Kidney (tissue), 14 donors: ENCODE data around the gene SMARCAL1. TPM values are rescaled to one million over a fixed set of nuclear protein-coding genes. Genes with fewer than 3 reads are reported as not detected.

Source experiments
- DNase-seq, 5 donors: peaks; one replicate each; pipeline ENCODE4 v3.0.0-alpha.2; 2013 to 2020
- FAIRE-seq: peaks from 2 replicates; lab custom pipeline; 2012; peaks lifted over from hg19 to GRCh38; lab: Jason Lieb, UNC
- H3K27ac ChIP-seq, 2 donors: one replicate each; pipeline ENCODE4 v1.7.0; 2013; ENCODE audit warnings: low read depth in 2 of 2, low read length in 2 of 2, inconsistent platforms in 1 of 2
- H3K27me3 ChIP-seq: one replicate; pipeline ENCODE4 v1.7.1; 2013; ENCODE audit warnings: low read length, inconsistent platforms; ENCODE audit not compliant: control insufficient read depth, insufficient read depth
- H3K36me3 ChIP-seq, 3 donors: one replicate each; pipeline versions ENCODE4 v1.7.0 to v1.7.1; 2013; ENCODE audit warnings: low read length in 3 of 3, control low read depth in 1 of 3, inconsistent platforms in 1 of 3; ENCODE audit not compliant: insufficient read depth in 3 of 3, control insufficient read depth in 2 of 3
- H3K4me1 ChIP-seq, 3 donors: one replicate each; pipeline versions ENCODE4 v1.7.0 to v1.7.1; 2013; ENCODE audit warnings: low read length in 3 of 3, inconsistent platforms in 1 of 3, low read depth in 1 of 3; ENCODE audit not compliant: control insufficient read depth in 2 of 3, insufficient read depth in 2 of 3
- H3K4me3 ChIP-seq, 3 donors: one replicate each; pipeline versions ENCODE4 v1.7.0 to v1.8.1; 2013; ENCODE audit warnings: low read length in 3 of 3, control low read depth in 1 of 3, inconsistent platforms in 1 of 3
- H3K9ac ChIP-seq, 3 donors: one replicate each; pipeline versions ENCODE4 v1.7.0 to v1.7.1; 2013; ENCODE audit warnings: low read length in 3 of 3, control low read depth in 1 of 3, inconsistent platforms in 1 of 3
- H3K9me3 ChIP-seq, 3 donors: one replicate each; pipeline versions ENCODE4 v1.7.0 to v1.7.1; 2013; ENCODE audit warnings: low read length in 3 of 3, control low read depth in 1 of 3, inconsistent platforms in 1 of 3; ENCODE audit not compliant: control insufficient read depth in 2 of 3, insufficient read depth in 1 of 3
- CTCF ChIP-seq: IDR thresholded peaks from 3 replicates; pipeline ENCODE4 v1.5.1; 2012; ENCODE audit warnings: mild to moderate bottlenecking, moderate library complexity, borderline replicate concordance; ENCODE audit not compliant: insufficient read depth; ENCODE audit errors: extremely low read depth
- intact Hi-C: fragments of 100-400 bp; cut with DNase I; formaldehyde crosslinking; loops from one replicate; pipeline ENCODE4 v1.11.1; 2022
- polyA plus RNA-seq: library from polyadenylated mRNA; stranded (reverse); fragments of 350-450 nt; fragmentation: Illumina TruSeq; extraction: RNeasy Lipid Tissue Mini Kit (QIAGEN cat#74804); gene quantifications from one replicate; pipeline ENCODE4 v1.2.3, GENCODE V29; 2014; ENCODE audit warnings: low read depth, low replicate concordance; ENCODE audit not compliant: insufficient read depth
- total RNA-seq: library from RNA; stranded (reverse); fragmentation: NEBNext Ultra II Directional; extraction: Animal tissue kit (Norgen Biotek cat#: 25700); gene quantifications from one replicate; pipeline ENCODE4 v1.2.1, GENCODE V29; 2021
- donor health status: control.
- donor health status: control.
- donor health status: control.
- donor health status: control.
- donor health status: control.
- donor health status: DM: yes; HTN: yes; CAD: no.
- donor health status: Normal renal cell carcinoma (clear cell type).

The SMARCAL1 gene
- total and polyA plus RNA-seq, 2 donors from 2014 or later = 9.7 to 17.3 TPM

GRCh38 chr2:216491793-216492596 is 79.7 kb downstream of the SMARCAL1 start:
- no peak overlapping the region for H3K9ac ChIP-seq
- TF ChIP-seq CTCF = no peak
- no peak overlapping the region for H3K27ac ChIP-seq
- no peak overlapping the region for H3K4me3 ChIP-seq
- no peaks in the 10 kb centered on the region for H3K9me3 ChIP-seq
- DNase-seq (peak in 3 of 5 donors; percentile 33 to 81 (median 61)), FAIRE-seq (no peak)
- H3K36me3 ChIP-seq = no peaks in the 10 kb centered on the region
- peaks cover 0 to 6% (median 3%) of the 10 kb centered on the region in 3 donors for H3K4me1 ChIP-seq
- intact Hi-C loops = no loop called here
- H3K27me3 ChIP-seq = no peaks in the 10 kb centered on the region

DNA sequence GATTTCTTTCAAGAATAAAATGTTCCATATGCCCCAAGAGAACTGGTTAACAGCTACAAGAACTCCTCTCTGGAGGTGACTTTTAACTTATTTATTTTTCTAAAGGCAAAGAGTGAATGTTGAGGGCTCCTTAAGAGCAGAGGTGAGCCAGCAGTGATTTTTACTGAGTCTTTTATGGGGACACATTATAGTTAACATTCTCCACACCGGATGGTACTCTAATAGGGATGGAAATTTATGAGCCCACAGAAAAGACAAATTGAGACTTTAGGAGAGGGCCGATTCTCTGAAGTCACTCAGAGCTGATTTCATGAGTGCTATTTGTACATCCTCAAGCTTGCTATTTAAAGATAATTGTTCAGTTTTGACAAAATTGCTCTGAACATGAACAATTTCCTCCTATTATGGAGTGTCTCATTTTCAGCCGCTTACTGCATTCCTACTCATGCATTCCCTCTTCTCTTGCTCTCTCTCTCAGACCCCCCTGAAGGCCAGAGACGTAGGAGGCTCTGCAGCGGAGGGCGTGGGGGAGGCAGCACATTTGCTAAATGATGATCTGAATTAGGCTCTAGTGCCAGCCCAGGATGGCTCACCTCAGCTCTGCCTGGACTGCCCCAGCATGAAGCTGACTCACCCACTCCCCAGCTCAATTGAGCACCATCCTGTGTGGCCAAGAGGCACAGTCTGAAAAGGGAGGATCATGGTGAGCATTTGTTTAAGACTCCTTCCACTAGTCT is 80.5 kb downstream of the SMARCAL1 start:
- FAIRE-seq (no peak), DNase-seq (peak in 4 of 5 donors; percentile 54 to 82 (median 67))
- Histone ChIP-seq H3K4me1 (peaks cover 0 to 9% (median 6%) of the 10 kb centered on the region in 3 donors), H3K4me3 (no peak overlapping the region), H3K27me3 (no peaks in the 10 kb centered on the region), H3K27ac (no peak overlapping the region), H3K9ac (no peak overlapping the region), H3K36me3 (no peaks in the 10 kb centered on the region), H3K9me3 (no peaks in the 10 kb centered on the region)
- intact Hi-C loops = no loop called here
- TF ChIP-seq CTCF = no peak

GRCh38 chr2:216493334-216493685 is 81.0 kb downstream of the SMARCAL1 start:
- Histone ChIP-seq H3K9ac (no peak overlapping the region), H3K27me3 (no peaks in the 10 kb centered on the region), H3K4me1 (peaks cover 0 to 12% (median 6%) of the 10 kb centered on the region in 3 donors), H3K36me3 (no peaks in the 10 kb centered on the region), H3K4me3 (no peak overlapping the region), H3K9me3 (no peaks in the 10 kb centered on the region), H3K27ac (no peak overlapping the region)
- no peak for TF ChIP-seq CTCF
- DNase-seq (peak in 2 of 5 donors; percentile 16 to 27), FAIRE-seq (no peak)
- intact Hi-C loops = no loop called here
